RPMI7951 (cell line): ENCODE measurements around the gene MPP2. TPM values are rescaled to one million over a fixed set of nuclear protein-coding genes. Genes with fewer than 3 reads are reported as not detected.
"Not testable (repeated sequence)": the region's sequence is repeated elsewhere in the genome, so short reads cannot be mapped to it uniquely, and the experiment has no call there.

Experiments
- DNase-seq: peaks from one replicate; pipeline ENCODE4 v3.0.0-alpha.2; 2012; ENCODE audit warnings: low read depth
- total RNA-seq: library from RNA; depleted of rRNA; stranded (reverse); fragments of >200 nt; shearing (Covaris generic); gene quantifications from 2 replicates; pipeline ENCODE4 v1.2.3, GENCODE V29; 2014

MPP2 gene
- total RNA-seq, 1 experiment from 2014 or later: 0.96 TPM

DNA sequence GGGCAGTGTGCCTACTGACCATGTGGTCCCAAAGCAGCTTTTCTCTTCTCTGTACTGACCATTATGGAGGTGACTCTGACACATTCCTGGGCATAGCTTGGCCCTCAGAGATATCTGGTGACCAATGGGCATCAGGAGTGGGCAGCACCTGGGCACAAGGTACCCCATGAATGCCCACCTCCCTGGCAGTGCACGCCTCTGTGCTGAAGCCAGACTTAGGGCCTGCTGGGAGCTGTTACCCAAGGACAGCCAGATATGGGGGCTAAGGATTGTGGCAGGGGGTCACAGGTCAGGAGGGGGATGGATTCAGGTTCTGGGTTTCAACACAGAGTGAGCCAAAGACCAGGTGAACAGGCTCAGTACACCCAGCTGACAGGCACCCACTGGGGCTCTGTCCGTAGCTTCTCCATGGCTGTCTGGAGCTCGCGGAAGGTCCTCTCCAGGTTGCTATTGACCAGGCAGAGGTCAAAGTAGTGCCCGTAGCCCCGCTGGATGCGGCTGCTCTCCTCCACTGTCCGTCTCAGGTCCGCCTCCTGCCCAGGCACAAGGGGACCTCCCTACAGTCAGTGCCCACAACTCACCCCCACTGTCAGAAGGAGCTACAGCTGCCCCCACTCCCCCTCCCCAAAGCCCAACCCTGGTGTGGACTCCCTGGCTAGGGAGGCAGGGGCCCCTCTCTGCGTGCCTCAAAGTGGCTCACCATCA lies 29.7 kb downstream of the MPP2 start:
- no peak for DNase-seq

DNA sequence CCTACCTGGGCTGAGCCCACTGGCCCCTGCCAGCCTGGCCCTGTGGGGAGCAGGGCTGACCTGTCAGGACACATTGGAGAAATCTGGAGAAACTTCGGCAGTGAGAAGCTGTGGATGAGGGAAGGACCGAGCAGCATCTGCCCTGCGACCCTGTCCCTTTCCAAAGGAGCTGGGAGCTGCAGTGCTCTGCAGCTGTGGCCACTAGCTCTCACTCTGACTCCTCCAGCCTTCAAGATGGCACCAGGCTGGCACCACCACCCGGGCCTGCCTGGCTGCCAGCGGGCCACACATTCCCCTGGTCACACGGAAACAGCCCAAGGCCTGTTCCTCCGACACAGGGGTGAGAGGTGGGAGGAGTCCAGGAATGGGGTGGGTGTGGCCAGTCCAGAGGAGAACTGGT lies 30.3 kb downstream of the MPP2 start:
- DNase-seq: no peak

DNA sequence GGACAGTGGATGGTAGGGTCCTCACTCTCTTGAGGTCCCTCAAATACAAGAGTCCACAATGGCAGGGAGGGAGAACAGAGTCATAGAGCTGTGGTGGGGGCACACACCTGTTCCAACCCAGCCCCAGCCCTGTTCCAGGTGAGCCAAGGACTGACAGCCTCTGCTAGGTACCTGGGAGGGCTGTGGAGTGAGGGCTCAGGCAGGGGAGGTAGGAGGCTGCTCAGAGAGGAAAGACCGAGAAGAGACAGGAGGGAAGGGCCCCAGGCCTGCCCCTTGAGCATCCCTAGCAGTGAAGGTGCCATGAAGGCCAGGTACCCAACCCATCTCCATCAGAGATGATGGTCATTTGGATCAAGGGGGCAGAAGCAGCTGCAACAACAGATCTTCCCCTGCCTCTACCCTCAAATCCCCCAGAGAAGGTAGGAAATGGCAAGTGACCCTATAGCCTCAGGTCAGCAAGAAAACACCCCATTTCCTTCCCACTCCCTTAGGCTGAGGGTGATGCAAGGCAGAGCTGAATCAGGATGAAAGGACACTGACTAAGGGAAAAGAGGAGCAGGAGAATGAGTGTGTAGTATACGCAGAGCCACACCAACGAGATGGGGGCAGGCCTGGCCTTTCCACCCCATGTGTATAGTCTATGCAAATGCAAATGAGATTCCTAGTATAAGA lies 31.7 kb downstream of the MPP2 start:
- no peak for DNase-seq

DNA sequence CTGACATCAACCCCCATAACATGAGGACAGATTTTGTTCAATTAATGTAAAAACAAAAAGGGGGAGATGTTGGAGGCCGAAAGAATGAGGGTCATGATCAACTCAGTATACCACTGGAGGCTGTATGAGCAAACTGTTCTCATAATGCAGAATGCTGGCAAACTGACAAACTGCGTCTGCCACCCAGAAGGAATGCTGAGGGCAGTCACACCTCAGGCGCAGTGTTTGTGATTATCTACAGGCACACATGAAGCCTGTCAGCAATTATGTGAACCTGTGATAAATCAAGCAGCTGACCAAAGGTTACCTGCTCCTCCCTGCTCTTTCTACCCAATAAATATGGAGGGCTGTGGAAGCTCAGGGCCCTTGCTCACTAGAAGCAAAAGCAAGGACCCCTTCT lies 33.0 kb downstream of the MPP2 start:
- DNase-seq: no peak

DNA sequence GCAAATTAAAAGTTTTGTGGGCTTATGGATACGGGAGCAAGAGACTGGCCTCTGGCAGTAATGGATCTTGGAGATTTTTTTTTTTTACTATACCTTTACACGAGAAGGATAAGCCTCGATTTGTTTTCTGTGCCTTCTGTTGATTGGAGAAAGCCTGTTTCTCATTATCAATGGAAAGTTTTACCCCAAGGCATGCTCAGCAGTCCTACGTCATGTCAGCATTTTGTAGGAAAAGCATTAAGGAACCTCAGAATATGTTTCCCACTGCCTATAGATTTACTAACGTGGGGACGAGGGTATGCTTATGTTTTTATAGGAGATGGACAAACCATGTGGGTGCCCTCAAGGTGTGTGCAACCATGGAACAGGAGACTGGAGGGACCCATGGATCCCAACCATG lies 33.5 kb downstream of the MPP2 start:
- no peak for DNase-seq

DNA sequence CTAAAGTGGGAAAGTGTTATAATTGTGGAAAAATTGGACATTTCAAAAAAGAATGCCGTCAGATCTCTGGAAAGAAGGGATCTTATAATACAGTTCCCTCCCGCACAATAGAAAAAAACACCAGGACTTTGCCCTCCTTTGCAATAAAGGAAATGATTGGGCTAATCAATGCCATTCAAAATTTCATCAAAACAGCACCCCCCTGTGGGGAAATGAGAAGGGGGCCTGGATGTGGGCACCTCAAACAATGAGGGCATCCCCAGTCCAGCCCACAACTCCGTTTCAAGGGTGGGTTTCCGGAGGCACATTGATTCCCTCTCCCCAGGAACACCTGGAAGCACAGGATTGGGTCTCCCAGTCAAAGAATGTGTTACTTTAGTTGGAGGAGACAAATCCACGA lies 34.2 kb downstream of the MPP2 start:
- DNase-seq: no peak

DNA sequence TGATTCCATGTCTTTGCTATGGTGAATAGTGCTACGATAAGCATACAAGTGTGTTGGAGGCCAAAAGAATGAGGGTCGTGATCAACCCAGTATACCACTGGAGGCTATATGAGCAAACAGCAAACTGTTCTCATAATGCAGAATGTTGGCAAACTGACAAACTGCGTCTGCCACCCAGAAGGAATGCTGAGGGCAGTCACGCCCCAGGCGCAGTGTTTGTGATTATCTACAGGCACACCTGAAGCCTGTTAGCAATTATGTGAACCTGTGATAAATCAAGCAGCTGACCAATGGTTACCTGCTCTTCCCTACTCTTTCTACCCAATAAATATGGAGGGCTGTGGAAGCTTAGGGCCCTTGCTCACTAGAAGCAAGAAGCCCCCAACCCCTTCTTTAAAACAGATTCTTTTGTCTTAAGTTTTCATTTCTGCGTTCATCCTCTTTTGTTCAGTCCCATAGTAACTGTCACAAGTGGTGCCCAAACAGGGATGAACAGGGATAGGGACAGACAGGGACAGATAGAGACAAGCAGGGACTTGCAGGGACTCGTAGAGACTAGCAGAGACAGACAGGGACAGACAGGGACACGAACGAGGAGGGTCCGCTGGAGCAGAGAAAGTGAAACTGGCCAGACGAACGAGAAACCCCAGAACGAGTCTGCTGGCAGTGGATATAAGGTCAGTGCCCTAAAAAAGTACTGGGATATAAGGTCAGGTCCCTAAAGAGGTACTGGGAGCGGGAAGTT lies 35.2 kb downstream of the MPP2 start:
- DNase-seq: no peak

DNA sequence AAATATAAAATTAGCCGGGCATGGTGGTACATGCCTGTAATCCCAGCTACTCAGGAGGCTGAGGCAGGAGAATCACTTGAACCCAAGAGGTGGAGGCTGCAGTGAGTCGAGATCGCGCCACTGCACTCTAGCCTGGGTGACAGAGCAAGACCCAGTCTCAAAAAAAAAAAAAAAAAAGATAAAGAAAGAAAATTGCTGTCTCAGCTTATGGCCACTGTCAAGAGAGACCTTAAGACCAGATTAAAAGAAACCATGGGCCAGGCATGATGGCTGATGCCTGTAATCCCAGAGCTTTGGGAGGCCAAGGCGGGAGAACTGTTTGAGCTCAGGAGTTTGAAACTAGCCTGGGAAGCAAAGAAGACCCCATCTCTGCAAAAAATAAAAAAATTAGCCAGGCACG lies 38.3 kb downstream of the MPP2 start:
- DNase-seq: not testable (repeated sequence)

DNA sequence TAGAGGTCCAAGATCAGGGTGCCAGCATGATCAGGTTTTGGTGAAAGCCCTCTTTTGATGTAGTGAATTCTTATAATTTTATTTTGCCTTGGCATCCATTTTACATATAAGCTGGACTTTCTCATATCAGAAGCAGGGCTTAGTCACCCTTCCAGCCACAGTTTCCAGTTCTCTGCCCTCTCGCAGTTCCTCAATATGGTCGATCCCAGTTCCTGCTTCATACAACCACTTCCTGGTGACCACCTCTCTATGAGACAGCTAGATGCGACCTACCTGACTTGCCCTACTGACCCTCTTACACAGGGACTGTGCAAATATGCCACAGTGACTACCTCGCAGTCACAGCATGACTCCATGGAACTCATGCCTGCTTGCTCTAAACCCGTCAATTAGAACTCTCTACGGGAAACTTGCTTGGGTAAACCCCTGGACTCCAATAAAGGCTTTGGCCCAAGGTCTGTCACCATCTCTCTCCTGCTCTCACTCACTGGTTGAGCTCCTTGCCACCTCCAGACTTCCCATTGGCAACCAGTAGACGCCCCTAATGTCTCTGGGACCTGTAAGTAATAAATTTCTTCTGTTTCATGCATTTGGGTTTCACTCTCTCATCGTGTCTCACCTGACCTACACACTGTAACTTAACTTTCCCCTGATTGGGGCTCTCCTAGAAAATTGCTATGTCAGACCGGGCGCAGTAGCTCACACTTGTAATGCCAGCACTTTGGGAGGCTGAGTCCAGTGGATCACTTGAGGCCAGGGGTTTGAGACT lies 38.9 kb downstream of the MPP2 start:
- no peak for DNase-seq

DNA sequence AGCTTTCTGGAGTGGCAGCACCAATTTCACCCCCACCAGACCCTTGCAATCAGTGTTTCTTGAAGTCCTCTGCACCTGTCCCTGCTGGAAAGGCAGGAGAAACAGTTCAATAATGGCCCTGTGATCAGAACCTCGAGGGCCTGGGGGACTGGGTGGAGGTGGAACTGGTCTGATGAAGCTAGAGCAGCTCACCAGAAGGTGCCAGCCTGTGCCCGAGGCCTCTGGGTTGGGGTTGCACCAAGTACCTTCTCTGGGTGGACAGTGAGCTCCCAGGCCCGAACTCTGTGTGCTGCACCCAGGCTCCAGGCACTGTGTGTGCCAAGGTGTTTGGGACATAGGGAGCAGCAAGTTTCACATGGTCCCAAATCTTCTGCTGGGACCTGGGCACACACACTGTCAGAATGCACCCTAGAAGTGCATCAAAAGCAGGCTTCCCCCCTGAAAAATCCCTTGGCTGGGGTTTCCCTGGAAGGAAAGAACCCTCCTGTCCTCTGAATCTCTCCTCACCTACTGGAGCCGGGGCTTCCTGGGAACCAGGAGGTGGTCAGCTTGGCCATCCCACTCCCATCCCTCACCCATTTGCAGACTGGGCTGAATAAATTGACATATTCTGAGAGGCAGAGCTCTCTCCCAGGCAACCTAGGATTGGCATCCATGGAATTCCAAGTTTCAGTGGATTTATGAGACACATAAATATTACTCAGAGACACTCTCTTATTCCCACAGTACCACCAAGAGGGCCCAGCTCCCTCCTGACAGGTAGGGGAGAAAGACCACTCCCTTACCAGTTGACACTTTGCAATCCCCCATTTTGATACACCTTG lies 43.0 kb downstream of the MPP2 start:
- no peak for DNase-seq

DNA sequence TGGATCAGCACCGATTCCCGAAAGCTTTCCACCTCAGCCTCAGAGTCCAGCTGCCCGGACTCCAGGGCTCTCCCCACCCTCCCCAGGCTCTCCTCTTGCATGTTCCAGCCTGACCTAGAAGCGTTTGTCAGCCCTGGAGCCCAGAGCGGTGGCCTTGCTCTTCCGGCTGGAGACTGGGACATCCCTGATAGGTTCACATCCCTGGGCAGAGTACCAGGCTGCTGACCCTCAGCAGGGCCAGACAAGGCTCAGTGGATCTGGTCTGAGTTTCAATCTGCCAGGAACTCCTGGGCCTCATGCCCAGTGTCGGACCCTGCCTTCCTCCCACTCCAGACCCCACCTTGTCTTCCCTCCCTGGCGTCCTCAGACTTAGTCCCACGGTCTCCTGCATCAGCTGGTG lies 45.4 kb downstream of the MPP2 start:
- DNase-seq: no peak

DNA sequence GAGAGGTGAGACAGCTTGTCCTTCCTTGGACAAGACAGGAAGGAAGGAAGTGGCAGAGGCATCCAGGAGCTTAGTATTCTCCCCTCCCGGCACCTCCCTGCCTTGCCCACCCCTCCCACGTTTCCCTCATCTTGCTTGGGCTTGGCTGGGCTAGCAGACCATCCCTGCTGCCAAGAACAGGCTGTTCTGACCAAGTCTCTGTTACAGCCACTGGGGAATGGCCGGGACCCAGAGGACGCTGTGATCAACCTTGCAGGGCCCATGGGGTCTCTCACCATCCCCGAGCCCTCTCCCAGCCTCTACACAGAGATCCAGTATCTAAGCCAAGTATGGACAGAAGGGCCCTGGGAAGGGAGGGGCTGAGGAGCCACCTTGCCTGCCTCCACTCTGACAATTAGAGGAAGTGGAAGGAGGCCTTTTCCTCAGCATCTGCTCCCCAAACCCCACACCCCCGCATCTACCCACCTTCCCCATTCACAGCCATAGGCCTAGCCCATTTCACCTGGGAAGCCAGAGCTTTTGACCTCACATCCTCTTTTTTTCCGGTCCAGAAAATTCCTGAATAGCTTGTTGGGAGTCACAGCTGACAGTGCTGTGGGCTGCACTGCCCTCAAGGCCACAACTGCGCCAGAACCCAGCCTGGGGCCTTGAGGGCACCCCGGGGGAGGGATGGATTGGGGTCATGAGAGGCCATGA lies 46.3 kb downstream of the MPP2 start:
- DNase-seq: no peak

DNA sequence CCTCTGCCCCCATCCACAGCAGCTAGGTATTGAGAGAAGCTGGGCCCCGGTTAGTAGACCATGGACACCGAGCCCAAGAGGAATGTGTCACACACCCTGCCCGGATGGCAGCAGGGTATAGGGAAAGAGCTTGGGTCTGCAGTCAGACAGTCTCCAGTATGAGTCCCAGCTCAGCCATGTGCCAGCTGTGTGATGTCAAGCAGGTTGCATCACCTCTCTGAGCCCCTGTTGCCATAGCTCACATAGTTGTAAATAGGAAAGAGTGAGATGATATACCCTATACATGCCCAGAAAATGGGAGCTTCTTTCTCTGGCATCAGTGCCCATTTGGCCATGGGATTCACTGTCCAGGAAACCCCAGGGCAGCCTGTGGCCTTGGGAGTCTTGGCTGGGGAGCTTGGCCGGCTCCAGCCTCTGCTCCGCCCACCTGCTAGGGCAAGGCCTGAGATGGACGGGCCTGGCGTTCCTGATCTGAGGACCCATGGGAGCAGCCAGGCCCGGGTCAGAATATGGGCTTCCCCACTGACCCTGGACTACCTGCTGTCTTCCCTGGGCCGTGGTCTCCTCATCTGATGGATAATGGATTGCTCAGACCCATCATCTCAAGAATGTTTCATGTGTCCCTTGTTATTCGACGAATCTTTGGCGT lies 47.1 kb downstream of the MPP2 start:
- DNase-seq: no peak

DNA sequence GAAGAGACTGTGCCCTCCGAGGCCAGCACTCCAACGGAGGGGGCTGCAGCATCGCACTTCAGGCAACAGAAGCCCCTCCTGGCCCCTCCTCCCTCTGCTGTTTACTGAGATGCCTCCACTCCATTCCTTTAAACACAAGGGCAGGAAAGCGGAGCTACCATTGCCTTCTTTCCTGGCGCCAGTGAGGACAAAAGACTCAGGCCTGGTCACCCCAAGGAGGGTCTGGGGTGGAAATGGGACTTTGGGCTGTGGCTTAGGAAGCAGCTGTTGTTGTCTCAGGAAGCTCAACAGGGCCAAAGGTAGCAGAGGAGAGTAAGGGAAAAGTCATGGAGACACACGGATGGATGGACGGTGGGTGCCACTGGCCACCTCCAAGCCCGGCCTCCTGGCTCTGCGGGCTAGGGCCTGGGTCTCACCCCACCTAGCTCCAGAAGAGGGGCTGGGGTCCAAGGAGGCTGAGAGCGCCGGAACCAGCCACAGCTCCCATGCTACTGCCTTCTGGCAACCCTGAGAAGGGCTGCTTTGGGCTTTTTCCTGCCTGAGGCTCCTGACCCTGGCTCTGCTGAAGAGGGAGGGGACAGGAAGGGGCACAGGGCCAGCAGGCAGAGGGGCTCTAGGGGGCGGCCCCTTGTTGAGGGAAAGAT lies 49.3 kb downstream of the MPP2 start:
- DNase-seq: no peak

DNA sequence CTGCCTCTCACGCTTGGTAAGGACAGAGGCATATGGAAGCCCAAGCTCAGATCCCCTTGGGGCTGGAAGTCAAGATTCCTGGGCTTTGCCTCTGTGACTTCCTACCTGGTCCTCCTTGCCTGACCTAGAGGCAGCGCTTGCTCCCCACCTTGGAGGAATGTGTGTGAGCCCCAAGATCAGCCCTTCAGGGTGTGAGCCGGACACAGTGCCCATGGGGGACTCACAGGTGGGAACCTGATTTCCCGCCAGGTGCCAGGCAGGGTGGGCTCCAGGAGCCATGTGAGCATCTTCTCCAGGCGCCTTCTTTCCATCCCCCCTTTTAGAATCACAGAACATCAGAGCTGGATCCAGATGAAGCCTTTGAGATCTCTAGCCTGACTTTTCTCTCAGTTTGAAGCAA lies 50.2 kb downstream of the MPP2 start:
- no peak for DNase-seq

DNA sequence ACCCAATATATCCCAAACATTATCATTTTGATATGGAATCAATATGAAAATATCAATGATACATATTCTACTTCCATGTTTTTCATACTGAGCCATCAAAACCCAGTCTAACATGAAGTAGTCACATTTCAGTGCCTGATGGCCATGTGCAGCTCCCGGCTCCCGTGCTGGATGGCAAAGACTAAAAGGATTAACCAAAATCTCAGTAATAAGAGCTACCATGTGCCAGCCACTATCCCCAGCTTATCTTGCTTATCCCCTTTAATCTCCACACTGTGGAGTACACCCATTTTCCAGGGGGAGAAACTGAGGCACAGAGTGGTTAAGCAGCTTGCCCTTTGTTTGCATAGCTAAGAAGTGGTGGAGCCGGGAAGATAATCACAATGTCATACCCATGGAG lies 51.2 kb downstream of the MPP2 start:
- no peak for DNase-seq

DNA sequence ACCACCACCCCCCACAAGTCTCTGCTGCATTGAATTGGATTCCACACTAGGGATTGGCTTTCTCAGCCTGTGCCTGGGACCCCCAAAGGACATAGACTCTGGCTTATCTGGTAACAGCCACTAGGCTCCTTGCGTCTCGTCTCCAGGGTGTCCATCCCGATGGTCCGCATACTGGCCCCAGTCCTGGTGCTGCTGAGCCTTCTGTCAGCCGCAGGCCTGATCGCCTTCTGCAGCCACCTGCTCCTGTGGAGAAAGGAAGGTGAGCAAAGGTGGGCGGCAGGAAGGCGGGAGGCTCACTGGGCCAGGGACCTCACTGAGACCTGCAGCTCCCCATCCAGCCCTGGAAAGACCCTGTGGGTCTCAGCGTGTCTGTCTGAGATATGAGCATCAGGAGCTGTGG lies 52.3 kb downstream of the MPP2 start:
- DNase-seq: no peak

DNA sequence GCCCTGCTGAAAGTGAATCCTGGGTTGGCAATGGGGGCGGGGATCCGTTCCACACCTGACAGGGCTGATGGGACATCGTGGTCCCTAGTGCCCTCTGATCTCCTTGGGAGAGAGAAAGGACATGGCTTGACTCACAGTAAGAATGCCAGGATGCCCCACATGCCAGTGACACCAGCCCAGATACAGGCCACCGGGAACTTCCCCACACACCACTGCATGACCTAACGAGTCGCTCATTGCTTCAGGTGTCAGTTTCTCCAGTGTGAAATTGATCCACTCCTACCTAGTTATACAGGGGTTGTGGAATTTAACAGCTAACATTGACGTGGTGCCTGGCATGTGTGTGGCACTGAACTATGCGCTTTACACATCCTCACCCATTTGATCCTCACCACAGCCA lies 52.8 kb downstream of the MPP2 start:
- DNase-seq: no peak

DNA sequence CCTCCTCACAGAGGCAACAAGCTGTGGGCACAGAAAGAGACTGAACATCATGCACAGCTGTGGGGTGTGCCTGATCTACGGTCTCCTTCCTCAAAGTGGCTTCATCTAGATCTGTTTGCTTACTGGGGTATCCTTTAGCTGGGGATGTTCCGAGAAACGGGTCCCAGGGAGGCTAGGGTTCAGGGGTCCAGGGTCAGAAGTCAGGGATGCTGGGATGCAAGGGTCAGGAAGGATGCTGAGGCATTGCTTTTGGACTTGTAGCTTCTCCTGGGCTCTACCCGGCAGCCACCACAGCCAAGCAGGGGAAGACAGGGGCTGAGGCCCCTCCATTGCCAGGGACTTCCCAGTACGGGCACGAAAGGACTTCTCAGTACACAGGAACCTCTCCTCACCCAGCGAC lies 53.8 kb downstream of the MPP2 start:
- no peak for DNase-seq

DNA sequence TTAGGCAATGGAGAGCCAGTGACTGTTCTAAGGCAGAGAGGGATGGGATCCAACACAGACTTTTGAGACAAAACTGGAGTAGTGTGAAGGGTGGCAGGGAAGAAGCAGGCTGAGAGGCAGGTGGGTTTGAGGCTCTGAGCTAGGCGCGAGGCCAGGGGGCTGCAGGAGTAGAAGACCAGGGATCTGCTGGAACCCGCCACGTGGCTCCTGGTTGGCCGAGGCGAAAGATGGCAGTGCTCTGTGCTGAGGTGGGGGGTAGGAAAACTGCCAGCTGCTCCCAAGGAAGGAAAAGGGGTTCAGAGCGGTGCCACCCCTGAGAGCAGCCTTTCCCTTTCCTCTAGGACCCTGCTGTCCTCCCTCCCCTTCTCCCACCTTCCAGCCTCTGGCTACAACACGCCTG lies 54.8 kb downstream of the MPP2 start:
- DNase-seq: no peak
